HEK293 (cell line): ENCODE results near the gene CRCP.

Source experiments
- INSM2 ChIP-seq: fragments of 450-650 bp; formaldehyde crosslinking; IDR thresholded peaks from 2 replicates; pipeline ENCODE4 v1.5.1; 2016; ENCODE audit warnings: missing biosample characterization, missing genetic modification characterization
- MZF1 ChIP-seq: fragments of 450-650 bp; formaldehyde crosslinking; IDR thresholded peaks from 2 replicates; pipeline ENCODE4 v1.5.1; 2017; ENCODE audit warnings: missing biosample characterization, missing genetic modification characterization, borderline replicate concordance
- REST ChIP-seq: fragments of 450-650 bp; formaldehyde crosslinking; IDR thresholded peaks from 2 replicates; pipeline ENCODE4 v1.5.1; 2016; ENCODE audit warnings: missing biosample characterization, missing genetic modification characterization
- SP7 ChIP-seq: fragments of 450-650 bp; formaldehyde crosslinking; IDR thresholded peaks from 2 replicates; pipeline ENCODE4 v1.5.1; 2016; ENCODE audit warnings: missing biosample characterization, missing genetic modification characterization
- WT1 ChIP-seq: fragments of 450-650 bp; formaldehyde crosslinking; IDR thresholded peaks from 2 replicates; pipeline ENCODE4 v1.5.1; 2016; ENCODE audit warnings: missing biosample characterization, missing genetic modification characterization
- ZBTB8A ChIP-seq: fragments of 450-650 bp; formaldehyde crosslinking; IDR thresholded peaks from 2 replicates; pipeline ENCODE4 v1.5.1; 2016; ENCODE audit warnings: missing biosample characterization, missing genetic modification characterization
- ZFP37 ChIP-seq: fragments of 450-650 bp; formaldehyde crosslinking; IDR thresholded peaks from 2 replicates; pipeline ENCODE4 v1.5.1; 2016; ENCODE audit warnings: missing biosample characterization, missing genetic modification characterization
- ZNF133 ChIP-seq: fragments of 450-650 bp; formaldehyde crosslinking; IDR thresholded peaks from 2 replicates; pipeline ENCODE4 v1.5.1; 2016; ENCODE audit warnings: missing biosample characterization, missing genetic modification characterization
- ZNF16 ChIP-seq: fragments of 450-650 bp; formaldehyde crosslinking; IDR thresholded peaks from 2 replicates; pipeline ENCODE4 v1.5.1; 2016; ENCODE audit warnings: low read depth, missing biosample characterization, missing genetic modification characterization
- ZNF175 ChIP-seq: fragments of 450-650 bp; formaldehyde crosslinking; IDR thresholded peaks from 2 replicates; pipeline ENCODE4 v1.5.1; 2016; ENCODE audit warnings: missing biosample characterization, missing genetic modification characterization
- ZNF211 ChIP-seq: fragments of 450-650 bp; formaldehyde crosslinking; IDR thresholded peaks from 2 replicates; pipeline ENCODE4 v1.5.1; 2016; ENCODE audit warnings: low read depth, missing biosample characterization, missing genetic modification characterization
- ZNF266 ChIP-seq: fragments of 450-650 bp; formaldehyde crosslinking; IDR thresholded peaks from 2 replicates; pipeline ENCODE4 v1.5.1; 2016; ENCODE audit warnings: missing biosample characterization, missing genetic modification characterization, low read depth
- ZNF280D ChIP-seq: fragments of 450-650 bp; formaldehyde crosslinking; IDR thresholded peaks from 2 replicates; pipeline ENCODE4 v1.5.1; 2016; ENCODE audit warnings: missing biosample characterization, missing genetic modification characterization
- ZNF398 ChIP-seq: fragments of 450-650 bp; formaldehyde crosslinking; IDR thresholded peaks from 2 replicates; pipeline ENCODE4 v1.5.1; 2017; ENCODE audit warnings: missing biosample characterization, missing genetic modification characterization
- ZNF513 ChIP-seq: fragments of 450-650 bp; IDR thresholded peaks from 2 replicates; pipeline ENCODE4 v1.5.1; 2018; ENCODE audit warnings: missing biosample characterization, missing genetic modification characterization
- ZNF518A ChIP-seq: fragments of 450-650 bp; formaldehyde crosslinking; conservative IDR thresholded peaks from 2 replicates; pipeline ENCODE4 v1.5.1; 2016; ENCODE audit warnings: low read depth, missing biosample characterization, missing genetic modification characterization
- ZNF529 ChIP-seq: fragments of 450-650 bp; formaldehyde crosslinking; IDR thresholded peaks from 2 replicates; pipeline ENCODE4 v1.5.1; 2017; ENCODE audit warnings: missing genetic modification characterization, missing biosample characterization; ENCODE audit not compliant: insufficient replicate concordance
- ZNF530 ChIP-seq: fragments of 450-650 bp; formaldehyde crosslinking; IDR thresholded peaks from 2 replicates; pipeline ENCODE4 v1.5.1; 2016; ENCODE audit warnings: low read depth, missing biosample characterization, missing genetic modification characterization
- ZNF560 ChIP-seq: fragments of 450-650 bp; formaldehyde crosslinking; IDR thresholded peaks from 2 replicates; pipeline ENCODE4 v1.5.1; 2017; ENCODE audit warnings: missing biosample characterization, missing genetic modification characterization, borderline replicate concordance
- ZNF660 ChIP-seq: fragments of 450-650 bp; IDR thresholded peaks from 2 replicates; pipeline ENCODE4 v1.5.1; 2018; ENCODE audit warnings: missing biosample characterization, mild to moderate bottlenecking, missing genetic modification characterization
- ZNF677 ChIP-seq: fragments of 450-650 bp; IDR thresholded peaks from 2 replicates; pipeline ENCODE4 v1.5.0; 2018; ENCODE audit warnings: missing biosample characterization, mild to moderate bottlenecking, missing genetic modification characterization, moderate library complexity
- ZNF76 ChIP-seq: fragments of 450-650 bp; formaldehyde crosslinking; IDR thresholded peaks from 2 replicates; pipeline ENCODE4; 2016; ENCODE audit warnings: low read depth, missing biosample characterization, missing genetic modification characterization, borderline replicate concordance
- ZSCAN23 ChIP-seq: fragments of 450-650 bp; formaldehyde crosslinking; IDR thresholded peaks from 2 replicates; pipeline ENCODE4 v1.5.1; 2016; ENCODE audit warnings: missing biosample characterization, missing genetic modification characterization
- ZSCAN30 ChIP-seq: fragments of 450-650 bp; IDR thresholded peaks from 2 replicates; pipeline ENCODE4 v1.5.1; 2018; ENCODE audit warnings: missing biosample characterization, mild to moderate bottlenecking, missing genetic modification characterization, moderate library complexity

The CRCP gene

GRCh38 chr7:66183700-66184099 is 69.1 kb downstream of the CRCP start (continued):
- TF ChIP-seq ZNF398 (peak; percentile 28; the same call in 1 of the 2 replicates), ZNF16 (no peak), ZNF133 (tag by site-specific recombination) (no peak), ZNF175 (tag by site-specific recombination) (no peak), WT1 (tag by site-specific recombination) (peak; percentile 69), ZSCAN30 (tag by site-specific recombination) (no peak; the same call in 1 of the 2 replicates), ZNF530 (tag by site-specific recombination) (no peak), ZFP37 (tag by site-specific recombination) (no peak), ZNF266 (tag by site-specific recombination) (no peak), REST (no peak), ZNF677 (tag by site-specific recombination) (no peak), ZNF76 (tag by site-specific recombination) (no peak), INSM2 (tag by site-specific recombination) (no peak), ZNF280D (no peak), ZSCAN23 (tag by site-specific recombination) (no peak), ZBTB8A (tag by site-specific recombination) (no peak), SP7 (tag by site-specific recombination) (peak; percentile 83), ZNF560 (no peak), ZNF513 (tag by site-specific recombination) (no peak), ZNF211 (tag by site-specific recombination) (no peak), ZNF660 (tag by site-specific recombination) (peak; percentile 99), MZF1 (tag by site-specific recombination) (no peak), ZNF529 (tag by site-specific recombination) (no peak), ZNF518A (tag by site-specific recombination) (0 out of 2 replicates have a peak, but pooled peaks have one; percentile 30)
